Mucosa of descending colon (tissue), 3 donors: ENCODE measurements around the gene IPO13. TPM values are rescaled to one million over a fixed set of nuclear protein-coding genes. Genes with fewer than 3 reads are reported as not detected.

Experiments
- ATAC-seq: fragments of 200-7000 bp; cut with Tn5 transposase; one replicate; pipeline ENCODE4 v1.9.1; 2020; ENCODE audit warnings: mild to moderate bottlenecking, moderate library complexity
- DNase-seq, 3 donors: peaks; one replicate each; pipeline ENCODE4 v3.0.0-alpha.2; 2020
- H3K36me3 ChIP-seq: fragments of 200-600 bp; one replicate; pipeline ENCODE4 v1.8.0; 2021; ENCODE audit warnings: low read depth, mild to moderate bottlenecking
- H3K4me1 ChIP-seq: fragments of 200-600 bp; one replicate; pipeline ENCODE4 v1.8.0; 2021; ENCODE audit warnings: low read depth, mild to moderate bottlenecking
- H3K4me3 ChIP-seq: fragments of 200-600 bp; one replicate; pipeline ENCODE4 v1.8.0; 2021; ENCODE audit warnings: mild to moderate bottlenecking
- H3K9me3 ChIP-seq: fragments of 200-600 bp; one replicate; pipeline ENCODE4 v1.8.0; 2021; ENCODE audit warnings: mild to moderate bottlenecking
- intact Hi-C, 2 donors: fragments of 100-400 bp; cut with DNase I in 1 of 2; cut with micrococcal nuclease in 1 of 2; formaldehyde crosslinking; loops; one replicate each; pipeline versions ENCODE4 v1.11.0 to v1.11.1; 2022; cut with DNase I, micrococcal nuclease
- total RNA-seq, 3 donors: library from RNA; stranded (reverse); fragmentation: NEBNext Ultra II Directional in 2 of 3; extraction: Animal tissue kit (Norgen Biotek cat#: 25700) in 2 of 3; gene quantifications; one replicate each; pipeline versions ENCODE4 v1.2.1 to v1.2.4, GENCODE V29; 2021 to 2023
- TF ChIP-seq, protein P1 (sequence below): fragments of 200-600 bp; IDR thresholded peaks from one replicate; pipeline ENCODE4 v1.8.0; 2022; ENCODE audit warnings: antibody characterized with exemption, mild to moderate bottlenecking
- donor health status: DM: no; HTN: no; CAD: no; lungs with moderate emphysema.
- donor health status: DM: no; HTN: no; CAD: no.
- donor health status: DM: no; HTN: yes; CAD: no.

IPO13 gene
- total RNA-seq, 3 donors from 2014 or later: 21.5 to 32.6 (median 22.3) TPM

DNA sequence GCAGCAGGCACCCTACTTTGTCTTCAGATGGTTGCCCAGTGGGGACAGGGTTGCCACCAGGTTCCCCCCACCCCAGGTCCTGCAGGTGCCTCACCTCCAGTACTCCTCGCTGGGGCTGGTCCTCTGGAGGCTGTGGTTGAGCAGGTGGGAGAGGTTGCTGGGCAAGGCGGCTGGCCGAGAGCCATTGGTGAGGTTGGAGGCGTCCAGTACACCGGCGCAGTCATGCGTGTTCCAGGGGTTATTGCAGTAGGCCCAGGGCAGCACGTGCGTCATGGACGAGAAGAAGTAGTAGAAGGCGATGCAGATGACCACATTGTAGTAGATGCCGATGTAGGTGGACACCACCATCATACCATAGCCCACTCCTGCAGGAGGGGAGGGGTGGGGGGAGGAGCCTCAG is 61.5 kb downstream of the IPO13 start:
- H3K4me1 ChIP-seq: peaks cover 22% of the 10 kb centered on the region
- intact Hi-C loops: loop anchor here in 1 of 2 donors (5.0 kb wide), 1 partner anchor 39 kb away; no protein-coding TSS in a partner anchor
- ATAC-seq: no peak

DNA sequence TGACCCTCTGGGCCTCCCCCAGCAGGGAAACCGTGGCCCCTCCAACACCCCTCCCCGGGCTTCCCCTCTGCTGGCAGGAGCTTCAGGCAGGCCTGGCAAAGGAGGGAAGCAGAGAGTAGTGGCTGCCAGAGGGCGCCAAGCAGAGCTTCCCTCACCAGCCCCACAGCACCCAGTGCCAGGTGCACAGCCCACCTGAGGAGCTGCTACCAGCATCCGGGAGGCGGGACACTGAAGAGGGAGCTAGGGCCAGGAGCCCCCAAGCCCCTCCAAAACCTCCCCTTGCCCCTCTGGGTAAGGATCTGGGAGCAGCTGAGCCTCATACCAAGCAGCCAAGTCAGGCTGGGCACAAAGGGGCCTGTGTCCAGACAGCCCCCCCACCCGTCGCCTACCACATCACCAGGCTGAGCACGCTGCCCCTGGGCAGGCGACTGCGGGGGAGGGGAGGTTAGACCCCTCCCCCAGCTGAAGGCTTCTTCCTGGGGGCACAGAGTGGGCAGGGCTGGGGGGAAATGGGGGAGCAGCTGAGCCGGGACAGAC is 64.3 kb downstream of the IPO13 start:
- Histone ChIP-seq H3K4me3 (no peak overlapping the region), H3K4me1 (peaks cover 32% of the 10 kb centered on the region), H3K9me3 (no peaks in the 10 kb centered on the region), H3K36me3 (no peaks in the 10 kb centered on the region)
- TF ChIP-seq, protein P1, sequence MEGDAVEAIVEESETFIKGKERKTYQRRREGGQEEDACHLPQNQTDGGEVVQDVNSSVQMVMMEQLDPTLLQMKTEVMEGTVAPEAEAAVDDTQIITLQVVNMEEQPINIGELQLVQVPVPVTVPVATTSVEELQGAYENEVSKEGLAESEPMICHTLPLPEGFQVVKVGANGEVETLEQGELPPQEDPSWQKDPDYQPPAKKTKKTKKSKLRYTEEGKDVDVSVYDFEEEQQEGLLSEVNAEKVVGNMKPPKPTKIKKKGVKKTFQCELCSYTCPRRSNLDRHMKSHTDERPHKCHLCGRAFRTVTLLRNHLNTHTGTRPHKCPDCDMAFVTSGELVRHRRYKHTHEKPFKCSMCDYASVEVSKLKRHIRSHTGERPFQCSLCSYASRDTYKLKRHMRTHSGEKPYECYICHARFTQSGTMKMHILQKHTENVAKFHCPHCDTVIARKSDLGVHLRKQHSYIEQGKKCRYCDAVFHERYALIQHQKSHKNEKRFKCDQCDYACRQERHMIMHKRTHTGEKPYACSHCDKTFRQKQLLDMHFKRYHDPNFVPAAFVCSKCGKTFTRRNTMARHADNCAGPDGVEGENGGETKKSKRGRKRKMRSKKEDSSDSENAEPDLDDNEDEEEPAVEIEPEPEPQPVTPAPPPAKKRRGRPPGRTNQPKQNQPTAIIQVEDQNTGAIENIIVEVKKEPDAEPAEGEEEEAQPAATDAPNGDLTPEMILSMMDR: no peak
- intact Hi-C loops: no loop called here
- ATAC-seq (no peak), DNase-seq (no peak)

More for the DNA sequence above, 61.5 kb downstream of the IPO13 start:
- Histone ChIP-seq H3K9me3 (no peaks in the 10 kb centered on the region), H3K36me3 (no peaks in the 10 kb centered on the region), H3K4me3 (no peak overlapping the region)
- TF ChIP-seq, protein P1: no peak
- no peak for DNase-seq

DNA sequence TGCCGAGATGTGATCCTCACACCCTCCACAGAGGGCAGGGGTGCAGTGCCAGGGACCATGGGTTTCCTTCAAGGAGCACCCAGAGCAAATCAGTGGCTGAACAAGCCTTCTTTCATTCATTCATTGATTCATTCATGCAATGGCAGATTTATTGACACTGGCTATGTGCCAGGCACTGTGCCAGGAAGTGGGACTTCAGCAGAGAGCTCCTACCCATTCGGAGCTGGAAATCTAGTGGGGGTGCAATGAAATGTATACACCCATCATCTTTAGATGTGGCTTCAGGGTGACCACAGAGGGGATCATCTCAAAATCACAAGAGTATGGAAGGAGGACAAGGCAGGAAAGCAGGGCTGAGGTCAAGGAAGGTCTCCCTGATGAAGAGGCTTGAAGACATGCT is 65.7 kb downstream of the IPO13 start:
- DNase-seq (peak in 1 of 3 donors; percentile 62), ATAC-seq (peak; percentile 2)
- no peak overlapping the region for H3K4me3 ChIP-seq
- TF ChIP-seq, protein P1: no peak
- no peaks in the 10 kb centered on the region for H3K36me3 ChIP-seq
- H3K9me3 ChIP-seq: no peaks in the 10 kb centered on the region
- intact Hi-C loops: no loop called here
- peaks cover 32% of the 10 kb centered on the region for H3K4me1 ChIP-seq

DNA sequence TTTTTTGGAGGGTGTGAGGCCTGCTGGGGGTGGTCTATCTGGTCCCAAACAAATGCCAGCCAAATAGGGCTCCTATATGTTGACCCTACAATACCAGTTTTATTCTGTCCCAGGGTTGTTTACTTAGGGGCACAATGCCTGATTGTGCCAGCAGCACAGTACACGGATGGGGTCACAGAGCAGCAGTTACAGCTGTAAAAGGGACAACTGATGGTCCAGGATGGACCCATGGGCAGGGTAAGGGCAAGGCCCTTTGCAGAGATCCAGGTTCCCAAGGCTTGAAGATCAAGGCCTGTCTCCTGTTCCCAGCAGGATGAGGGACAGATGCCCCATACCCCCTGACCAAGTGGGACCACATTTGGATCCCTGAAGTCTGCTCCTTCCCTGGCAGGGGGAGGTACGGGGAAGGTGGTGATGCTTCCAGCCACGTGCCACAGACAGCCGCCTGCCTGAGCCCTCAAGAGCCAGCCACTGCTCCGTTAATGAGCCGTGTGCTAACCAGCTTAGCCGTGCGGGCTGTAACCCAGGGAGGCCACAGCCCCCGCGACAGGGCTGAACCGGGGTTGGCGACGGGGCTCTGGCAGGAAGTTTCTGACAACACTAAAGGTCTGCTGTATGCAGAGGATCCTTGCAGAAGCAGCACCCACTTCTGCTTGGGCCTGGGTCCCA is 66.3 kb downstream of the IPO13 start:
- TF ChIP-seq, protein P1: no peak
- peaks cover 32% of the 10 kb centered on the region for H3K4me1 ChIP-seq
- H3K9me3 ChIP-seq: no peaks in the 10 kb centered on the region
- no peaks in the 10 kb centered on the region for H3K36me3 ChIP-seq
- intact Hi-C loops: no loop called here
- H3K4me3 ChIP-seq: no peak overlapping the region
- peak in 1 of 3 donors; percentile 28 for DNase-seq
- no peak for ATAC-seq

DNA sequence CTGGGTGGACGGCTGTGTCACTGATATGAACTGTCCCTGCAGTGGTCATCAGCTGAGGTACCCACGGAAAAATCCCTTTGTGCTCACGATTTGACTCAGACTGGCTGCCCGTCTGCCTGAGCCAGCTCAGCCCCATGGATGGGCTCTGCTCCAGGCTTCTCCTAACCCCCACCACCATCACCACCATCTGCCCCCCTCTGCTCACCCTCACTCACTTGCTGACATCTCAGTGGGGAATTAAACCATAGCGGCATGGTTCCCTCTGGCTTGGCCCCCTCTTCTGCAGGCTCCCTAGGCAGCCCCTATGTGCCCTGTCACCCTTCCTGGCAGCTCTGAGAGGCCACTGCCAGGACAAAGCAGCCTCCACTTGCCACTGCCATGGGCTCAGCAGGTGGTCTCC is 67.2 kb downstream of the IPO13 start:
- DNase-seq (peak in 1 of 3 donors; percentile 47), ATAC-seq (no peak)
- TF ChIP-seq, protein P1: no peak
- no peaks in the 10 kb centered on the region for H3K36me3 ChIP-seq
- H3K4me3 ChIP-seq: no peak overlapping the region
- no peaks in the 10 kb centered on the region for H3K9me3 ChIP-seq
- intact Hi-C loops: no loop called here
- H3K4me1 ChIP-seq: peaks cover 32% of the 10 kb centered on the region
